Esophagus muscularis mucosa (tissue), 4 donors: ENCODE data around the gene GRIK4. TPM values are rescaled to one million over a fixed set of nuclear protein-coding genes. Genes with fewer than 3 reads are reported as not detected.

Source experiments
- DNase-seq: peaks from one replicate; pipeline ENCODE4 v3.0.0-alpha.2; 2017; ENCODE audit errors: extremely low spot score
- H3K27ac ChIP-seq, 4 donors: fragments of 200-600 bp; sonication (generic); replicated peaks in 1 of 4; 1 replicate in 3 of 4; 2 replicates in 1 of 4; pipeline ENCODE4 v1.5.1; 2016 to 2019; ENCODE audit warnings: mild to moderate bottlenecking in 1 of 4
- H3K27me3 ChIP-seq, 4 donors: fragments of 200-600 bp; sonication (generic); one replicate each; pipeline versions ENCODE4 v1.5.1 to v1.6.0; 2016 to 2019
- H3K36me3 ChIP-seq, 4 donors: fragments of 200-600 bp; sonication (generic); one replicate each; pipeline ENCODE4 v1.5.1; 2016 to 2019
- H3K4me1 ChIP-seq, 4 donors: fragments of 200-600 bp; sonication (generic); one replicate each; pipeline ENCODE4 v1.5.1; 2016 to 2019
- H3K4me3 ChIP-seq, 4 donors: fragments of 200-600 bp; sonication (generic); 1 replicate in 2 of 4; 2 replicates in 2 of 4; pipeline ENCODE4 v1.5.1; 2016 to 2019; ENCODE audit warnings: mild to moderate bottlenecking in 4 of 4, moderate library complexity in 1 of 4
- H3K9me3 ChIP-seq, 4 donors: fragments of 200-600 bp; sonication (generic); 1 replicate in 3 of 4; 2 replicates in 1 of 4; pipeline ENCODE4 v1.5.1; 2016 to 2019
- CTCF ChIP-seq, 3 experiments: fragments of 200-600 bp in 2 of 3; fragments of 450-650 bp in 1 of 3; sonication (generic) in 2 of 3; IDR thresholded peaks; one replicate each; pipeline ENCODE4 v1.5.1; 2017 to 2019; ENCODE audit warnings: antibody characterized with exemption in 3 of 3, mild to moderate bottlenecking in 2 of 3, moderate library complexity in 1 of 3
- EP300 ChIP-seq: sonication (generic); formaldehyde crosslinking; IDR thresholded peaks from one replicate; pipeline ENCODE4 v1.6.1; 2017; ENCODE audit warnings: antibody characterized with exemption
- POLR2A ChIP-seq: fragments of 450-650 bp; IDR thresholded peaks from one replicate; pipeline ENCODE4 v1.6.1; 2017; ENCODE audit warnings: antibody characterized with exemption, moderate library complexity, mild to moderate bottlenecking, low read depth
- POLR2AphosphoS5 ChIP-seq, 2 donors: sonication (generic); formaldehyde crosslinking; IDR thresholded peaks; one replicate each; pipeline ENCODE4 v1.6.1; 2017; ENCODE audit warnings: antibody characterized with exemption in 2 of 2
- WGBS: methylation state at CpG from one replicate; pipeline ENCODE4 v1.1.5; 2018; 5-methylcytosine and 5-hydroxymethylcytosine counted together
- intact Hi-C: fragments of 100-400 bp; cut with DNase I; formaldehyde crosslinking; loops from one replicate; pipeline ENCODE4 v1.15.1; 2023
- total RNA-seq, 4 donors: library from RNA; depleted of rRNA; stranded (reverse); fragments of >200 nt; gene quantifications; one replicate each; pipeline versions ENCODE4 v1.1.0 to v1.2.1, GENCODE V29; 2016

Gene GRIK4
- total RNA-seq, 4 donors from 2014 or later = 0.13 to 0.83 (median 0.43) TPM

GRCh38 chr11:120690406-120690805 is 178.9 kb downstream of the GRIK4 start:
- no peak for DNase-seq
- H3K27me3 ChIP-seq = peaks cover 0 to 22% (median 0%) of the 10 kb centered on the region in 4 donors
- 90% methylated on average over 1 of the region's 5 CpGs for WGBS
- no peak for TF ChIP-seq POLR2AphosphoS5 (IDR thresholded peaks at IDR 0.05)
- no peak for TF ChIP-seq CTCF (IDR thresholded peaks at IDR 0.05)
- TF ChIP-seq EP300 = no peak
- no peak for TF ChIP-seq POLR2A
- H3K9me3 ChIP-seq = no peaks in the 10 kb centered on the region
- no peak overlapping the region for H3K27ac ChIP-seq
- H3K4me3 ChIP-seq = no peak overlapping the region
- intact Hi-C loops = no loop called here
- H3K36me3 ChIP-seq = no peaks in the 10 kb centered on the region
- H3K4me1 ChIP-seq = no peaks in the 10 kb centered on the region

- 67% methylated on average over 4 of the region's 4 CpGs for WGBS
- Histone ChIP-seq H3K4me3 (no peak overlapping the region), H3K36me3 (no peaks in the 10 kb centered on the region), H3K27ac (no peak overlapping the region), H3K4me1 (no peaks in the 10 kb centered on the region), H3K27me3 (peaks cover 0 to 29% (median 0%) of the 10 kb centered on the region in 4 donors), H3K9me3 (no peaks in the 10 kb centered on the region)
- TF ChIP-seq POLR2AphosphoS5 (IDR thresholded peaks at IDR 0.05) (no peak), CTCF (IDR thresholded peaks at IDR 0.05) (no peak), EP300 (no peak), POLR2A (no peak)
- intact Hi-C loops = no loop called here
- no peak for DNase-seq
Measured at GRCh38 chr11:120694726-120695125, 183.2 kb downstream of the GRIK4 start.

GRCh38 chr11:120695426-120695825 is 183.9 kb downstream of the GRIK4 start:
- Histone ChIP-seq H3K4me3 (no peak overlapping the region), H3K4me1 (no peaks in the 10 kb centered on the region), H3K9me3 (no peaks in the 10 kb centered on the region), H3K27me3 (peaks cover 0 to 29% (median 0%) of the 10 kb centered on the region in 4 donors), H3K27ac (no peak overlapping the region), H3K36me3 (no peaks in the 10 kb centered on the region)
- WGBS = 94% methylated on average over 7 of the region's 8 CpGs
- TF ChIP-seq POLR2AphosphoS5 (IDR thresholded peaks at IDR 0.05) = no peak
- TF ChIP-seq CTCF (IDR thresholded peaks at IDR 0.05) = no peak
- TF ChIP-seq EP300 = no peak
- no peak for TF ChIP-seq POLR2A
- intact Hi-C loops = no loop called here
- DNase-seq = no peak

GRCh38 chr11:120695939-120696338 is 184.4 kb downstream of the GRIK4 start:
- no peak for TF ChIP-seq POLR2AphosphoS5 (IDR thresholded peaks at IDR 0.05)
- TF ChIP-seq POLR2A = no peak
- no peak for TF ChIP-seq EP300
- H3K9me3 ChIP-seq = no peaks in the 10 kb centered on the region
- no peak overlapping the region for H3K27ac ChIP-seq
- H3K4me1 ChIP-seq = no peaks in the 10 kb centered on the region
- intact Hi-C loops = no loop called here
- 100% methylated on average over 4 of the region's 5 CpGs for WGBS
- H3K27me3 ChIP-seq = peaks cover 0 to 28% (median 0%) of the 10 kb centered on the region in 4 donors
- no peak overlapping the region for H3K4me3 ChIP-seq
- no peak for DNase-seq
- H3K36me3 ChIP-seq = no peaks in the 10 kb centered on the region

GRCh38 chr11:120696597-120697218 is 185.2 kb downstream of the GRIK4 start:
- Histone ChIP-seq H3K27ac (no peak overlapping the region), H3K4me1 (no peaks in the 10 kb centered on the region), H3K36me3 (no peaks in the 10 kb centered on the region), H3K4me3 (no peak overlapping the region), H3K27me3 (peaks cover 0 to 21% (median 0%) of the 10 kb centered on the region in 4 donors), H3K9me3 (no peaks in the 10 kb centered on the region)
- 75% methylated on average over 11 of the region's 11 CpGs for WGBS
- DNase-seq = no peak
- intact Hi-C loops = no loop called here
- TF ChIP-seq CTCF (IDR thresholded peaks at IDR 0.05) = no peak
- TF ChIP-seq POLR2A = no peak
- no peak for TF ChIP-seq EP300
- TF ChIP-seq POLR2AphosphoS5 (IDR thresholded peaks at IDR 0.05) = no peak
